ENCODE measurements around the gene FAM227A.
"Not testable (repeated sequence)": the region's sequence is repeated elsewhere in the genome, so short reads cannot be mapped to it uniquely, and the experiment has no call there.

The FAM227A gene

GRCh38 chr22:38689651-38690050 is 33.5 kb upstream of the FAM227A start:
- peak overlapping the region; percentile 47 for H3K27ac Mint-ChIP-seq

GRCh38 chr22:38685761-38686160 is 29.6 kb upstream of the FAM227A start:
- no peaks in the 10 kb centered on the region for H3K27me3 Mint-ChIP-seq
- H3K4me1 Mint-ChIP-seq = peaks cover 24% of the 10 kb centered on the region
- ATAC-seq (no peak), DNase-seq (no peak)
- H3K9me3 Mint-ChIP-seq = no peaks in the 10 kb centered on the region
- H3K4me3 Mint-ChIP-seq = no peak overlapping the region
- H3K27ac Mint-ChIP-seq = no peak overlapping the region
- H3K36me3 Mint-ChIP-seq (ENCODE audit: low read depth) = peaks cover 61% of the 10 kb centered on the region

More at GRCh38 chr22:38689651-38690050, 33.5 kb upstream of the FAM227A start:
- Mint-ChIP-seq H3K27me3 (no peaks in the 10 kb centered on the region), H3K4me3 (no peak overlapping the region), H3K9me3 (no peaks in the 10 kb centered on the region), H3K36me3 (ENCODE audit: low read depth) (peaks cover 57% of the 10 kb centered on the region), H3K4me1 (peaks cover 19% of the 10 kb centered on the region)
- DNase-seq (no peak), ATAC-seq (no peak)

- Mint-ChIP-seq H3K9me3 (no peaks in the 10 kb centered on the region), H3K27me3 (no peaks in the 10 kb centered on the region), H3K4me3 (no peak overlapping the region), H3K27ac (no peak overlapping the region), H3K4me1 (peaks cover 24% of the 10 kb centered on the region), H3K36me3 (ENCODE audit: low read depth) (peaks cover 58% of the 10 kb centered on the region)
- DNase-seq (no peak), ATAC-seq (no peak)
Observed at GRCh38 chr22:38684895-38685294, 28.7 kb upstream of the FAM227A start.

GRCh38 chr22:38681582-38682335 is 25.6 kb upstream of the FAM227A start, which contains the start of gene TOMM22:
Gene TOMM22, plus strand, starts transcription at chr22:38681957. Its CDS starts 22 bp downstream, at chr22:38681979.
- DNase-seq = peak; percentile 91
- Mint-ChIP-seq H3K4me1 (peaks cover 23% of the 10 kb centered on the region), H3K27me3 (no peaks in the 10 kb centered on the region), H3K27ac (peak within 1 kb of the TSS; percentile 95), H3K9me3 (no peaks in the 10 kb centered on the region), H3K4me3 (peak within 1 kb of the TSS; percentile 96), H3K36me3 (ENCODE audit: low read depth) (peaks cover 40% of the 10 kb centered on the region)
- ATAC-seq = peak; percentile 99

GRCh38 chr22:38675833-38676232 is 19.6 kb upstream of the FAM227A start:
- Mint-ChIP-seq H3K4me3 (no peak overlapping the region), H3K27ac (no peak overlapping the region), H3K9me3 (no peaks in the 10 kb centered on the region), H3K36me3 (ENCODE audit: low read depth) (peaks cover 16% of the 10 kb centered on the region), H3K4me1 (no peaks in the 10 kb centered on the region), H3K27me3 (no peaks in the 10 kb centered on the region)
- ATAC-seq = no peak
- no peak for DNase-seq

GRCh38 chr22:38674888-38675287 is 18.7 kb upstream of the FAM227A start:
- Mint-ChIP-seq H3K36me3 (ENCODE audit: low read depth) (peaks cover 16% of the 10 kb centered on the region), H3K9me3 (no peaks in the 10 kb centered on the region), H3K4me1 (no peaks in the 10 kb centered on the region), H3K27me3 (no peaks in the 10 kb centered on the region), H3K4me3 (no peak overlapping the region), H3K27ac (no peak overlapping the region)
- DNase-seq = no peak
- ATAC-seq = no peak

GRCh38 chr22:38657045-38657909 is 1.1 kb upstream of the FAM227A start:
- Mint-ChIP-seq H3K27ac (peak overlapping the region; percentile 97), H3K4me1 (peaks cover 17% of the 10 kb centered on the region), H3K9me3 (no peaks in the 10 kb centered on the region), H3K36me3 (ENCODE audit: low read depth) (no peaks in the 10 kb centered on the region), H3K27me3 (peaks cover 1% of the 10 kb centered on the region), H3K4me3 (peak overlapping the region; percentile 85)
- peak; percentile 53 for ATAC-seq
- DNase-seq = peak; percentile 53

- H3K27ac Mint-ChIP-seq = peak overlapping the region; percentile 97
- ATAC-seq (peak; percentile 3), DNase-seq (no peak)
- H3K4me1 Mint-ChIP-seq = peaks cover 17% of the 10 kb centered on the region
- H3K27me3 Mint-ChIP-seq = peaks cover 1% of the 10 kb centered on the region
- no peaks in the 10 kb centered on the region for H3K36me3 Mint-ChIP-seq (ENCODE audit: low read depth)
- peak overlapping the region; percentile 85 for H3K4me3 Mint-ChIP-seq
- no peaks in the 10 kb centered on the region for H3K9me3 Mint-ChIP-seq
Observed at GRCh38 chr22:38655519-38656255, 505 bp downstream of the FAM227A start.

GRCh38 chr22:38653741-38654140 is 2.5 kb downstream of the FAM227A start:
- Mint-ChIP-seq H3K4me1 (peaks cover 17% of the 10 kb centered on the region), H3K27ac (no peak overlapping the region), H3K27me3 (peaks cover 1% of the 10 kb centered on the region), H3K9me3 (no peaks in the 10 kb centered on the region), H3K4me3 (no peak overlapping the region), H3K36me3 (ENCODE audit: low read depth) (no peaks in the 10 kb centered on the region)
- no peak for DNase-seq
- ATAC-seq = no peak

GRCh38 chr22:38652859-38653258 is 3.3 kb downstream of the FAM227A start:
- peaks cover 1% of the 10 kb centered on the region for H3K27me3 Mint-ChIP-seq
- ATAC-seq (no peak), DNase-seq (no peak)
- H3K27ac Mint-ChIP-seq = no peak overlapping the region
- H3K36me3 Mint-ChIP-seq (ENCODE audit: low read depth) = no peaks in the 10 kb centered on the region
- H3K4me3 Mint-ChIP-seq = no peak overlapping the region
- peaks cover 10% of the 10 kb centered on the region for H3K4me1 Mint-ChIP-seq
- no peaks in the 10 kb centered on the region for H3K9me3 Mint-ChIP-seq

- Mint-ChIP-seq H3K36me3 (ENCODE audit: low read depth) (no peaks in the 10 kb centered on the region), H3K4me3 (no peak overlapping the region), H3K27me3 (no peaks in the 10 kb centered on the region), H3K4me1 (no peaks in the 10 kb centered on the region), H3K9me3 (no peaks in the 10 kb centered on the region), H3K27ac (no peak overlapping the region)
- no peak for DNase-seq
- ATAC-seq = no peak
Observed at GRCh38 chr22:38649841-38650522, 6.2 kb downstream of the FAM227A start.

GRCh38 chr22:38645430-38645829 is 10.8 kb downstream of the FAM227A start:
- no peak for ATAC-seq
- Mint-ChIP-seq H3K27me3 (peaks cover 2% of the 10 kb centered on the region), H3K4me1 (no peaks in the 10 kb centered on the region), H3K4me3 (no peak overlapping the region), H3K9me3 (no peaks in the 10 kb centered on the region), H3K36me3 (ENCODE audit: low read depth) (no peaks in the 10 kb centered on the region), H3K27ac (no peak overlapping the region)
- no peak for DNase-seq

GRCh38 chr22:38644245-38644644 is 11.9 kb downstream of the FAM227A start:
- not testable (repeated sequence) for H3K36me3 Mint-ChIP-seq (ENCODE audit: low read depth)
- ATAC-seq = peak; percentile 75

GRCh38 chr22:38641476-38642040 is 14.6 kb downstream of the FAM227A start:
- DNase-seq = no peak
- Mint-ChIP-seq H3K27me3 (peaks cover 2% of the 10 kb centered on the region), H3K9me3 (no peaks in the 10 kb centered on the region), H3K4me3 (no peak overlapping the region), H3K27ac (no peak overlapping the region), H3K36me3 (ENCODE audit: low read depth) (no peaks in the 10 kb centered on the region), H3K4me1 (no peaks in the 10 kb centered on the region)
- no peak for ATAC-seq

More at GRCh38 chr22:38644245-38644644, 11.9 kb downstream of the FAM227A start:
- not testable (repeated sequence) for H3K4me3 Mint-ChIP-seq, H3K9me3 Mint-ChIP-seq, H3K4me1 Mint-ChIP-seq, DNase-seq, H3K27ac Mint-ChIP-seq, H3K27me3 Mint-ChIP-seq
